SK-N-SH treated with all-trans-retinoic acid at 6 μM for 48 hours (cell line): ENCODE measurements around the gene PADI2.

Experiments used
- BACH2 ChIP-seq: fragments of 250-450 bp; sonication (Bioruptor Pico); IDR thresholded peaks from 2 replicates; pipeline ENCODE4 v1.9.0; 2021; ENCODE audit warnings: mild to moderate bottlenecking, borderline replicate concordance
- CSDC2 ChIP-seq: fragments of 250-450 bp; sonication (Bioruptor Pico); IDR thresholded peaks from 2 replicates; pipeline ENCODE4 v1.5.0; 2020; ENCODE audit warnings: mild to moderate bottlenecking, moderate library complexity
- ESRRG ChIP-seq: fragments of 250-450 bp; sonication (Bioruptor Pico); IDR thresholded peaks from 2 replicates; pipeline ENCODE4 v1.6.1; 2021; ENCODE audit warnings: mild to moderate bottlenecking
- GLIS3 ChIP-seq: fragments of 250-450 bp; sonication (Bioruptor Pico); IDR thresholded peaks from 2 replicates; pipeline ENCODE4 v1.5.0; 2020; ENCODE audit warnings: mild to moderate bottlenecking, moderate library complexity
- OSR1 ChIP-seq: fragments of 250-450 bp; sonication (Bioruptor Pico); IDR thresholded peaks from 2 replicates; pipeline ENCODE4 v1.8.0; 2022; ENCODE audit warnings: moderate library complexity, mild to moderate bottlenecking, inconsistent platforms
- RARB ChIP-seq: fragments of 250-450 bp; sonication (Bioruptor Pico); IDR thresholded peaks from 2 replicates; pipeline ENCODE4 v1.8.0; 2021; ENCODE audit warnings: mild to moderate bottlenecking, moderate library complexity
- SNAI2 ChIP-seq: fragments of 250-450 bp; sonication (Bioruptor Pico); IDR thresholded peaks from 2 replicates; pipeline ENCODE4 v1.5.0; 2020; ENCODE audit warnings: mild to moderate bottlenecking, moderate library complexity
- ZFP3 ChIP-seq: fragments of 250-450 bp; sonication (Bioruptor Pico); IDR thresholded peaks from 2 replicates; pipeline ENCODE4 v1.5.0; 2020; ENCODE audit warnings: mild to moderate bottlenecking, moderate library complexity
- ZNF565 ChIP-seq: fragments of 450-650 bp; formaldehyde crosslinking; conservative IDR thresholded peaks from 2 replicates; pipeline ENCODE4 v1.5.0; 2020; ENCODE audit warnings: low read depth, mild to moderate bottlenecking, moderate library complexity
- ZNF70 ChIP-seq: fragments of 450-650 bp; formaldehyde crosslinking; IDR thresholded peaks from 2 replicates; pipeline ENCODE4 v1.5.0; 2020; ENCODE audit warnings: mild to moderate bottlenecking, moderate library complexity
- TF ChIP-seq, protein P1 (sequence below): fragments of 250-450 bp; sonication (Bioruptor Pico); IDR thresholded peaks from 2 replicates; pipeline ENCODE4 v1.5.1; 2020; ENCODE audit warnings: low read depth, mild to moderate bottlenecking, moderate library complexity
- TF ChIP-seq, protein P2 (sequence below): fragments of 250-450 bp; sonication (Bioruptor Pico); IDR thresholded peaks from 2 replicates; pipeline ENCODE4 v1.8.0; 2020; ENCODE audit warnings: mild to moderate bottlenecking, moderate library complexity, borderline replicate concordance

DNA sequence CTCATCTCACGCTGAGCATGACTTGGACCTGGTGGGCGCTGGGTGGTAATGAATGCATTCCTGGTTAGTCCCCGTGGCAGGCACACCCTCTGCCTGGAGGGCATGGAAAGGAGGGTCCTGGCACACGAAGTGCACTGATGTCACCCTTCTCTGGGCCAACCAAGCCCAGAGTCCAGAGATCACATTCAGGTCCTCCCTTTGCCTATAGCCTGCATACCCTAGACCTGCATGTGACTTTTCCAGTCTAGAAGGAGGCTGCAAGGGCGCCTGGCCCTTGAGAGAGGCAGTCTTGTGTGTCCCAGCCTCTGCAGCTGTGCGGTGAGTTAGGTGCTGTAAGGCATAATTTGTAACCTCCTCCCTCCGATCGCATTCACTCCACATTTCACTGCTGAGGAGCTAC lies 22.1 kb downstream of the PADI2 start:
- TF ChIP-seq CSDC2 (CRISPR knock-in tag) (no peak), ZFP3 (CRISPR knock-in tag) (no peak), ZNF565 (CRISPR knock-in tag) (no peak), RARB (CRISPR knock-in tag) (no peak), ZNF70 (CRISPR knock-in tag) (no peak), OSR1 (CRISPR knock-in tag) (no peak), ESRRG (no peak), BACH2 (CRISPR knock-in tag) (no peak), GLIS3 (CRISPR knock-in tag) (no peak), SNAI2 (CRISPR knock-in tag) (no peak)
- TF ChIP-seq, protein P1, sequence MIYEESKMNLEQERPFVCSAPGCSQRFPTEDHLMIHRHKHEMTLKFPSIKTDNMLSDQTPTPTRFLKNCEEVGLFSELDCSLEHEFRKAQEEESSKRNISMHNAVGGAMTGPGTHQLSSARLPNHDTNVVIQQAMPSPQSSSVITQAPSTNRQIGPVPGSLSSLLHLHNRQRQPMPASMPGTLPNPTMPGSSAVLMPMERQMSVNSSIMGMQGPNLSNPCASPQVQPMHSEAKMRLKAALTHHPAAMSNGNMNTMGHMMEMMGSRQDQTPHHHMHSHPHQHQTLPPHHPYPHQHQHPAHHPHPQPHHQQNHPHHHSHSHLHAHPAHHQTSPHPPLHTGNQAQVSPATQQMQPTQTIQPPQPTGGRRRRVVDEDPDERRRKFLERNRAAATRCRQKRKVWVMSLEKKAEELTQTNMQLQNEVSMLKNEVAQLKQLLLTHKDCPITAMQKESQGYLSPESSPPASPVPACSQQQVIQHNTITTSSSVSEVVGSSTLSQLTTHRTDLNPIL (CRISPR knock-in tag): no peak
- TF ChIP-seq, protein P2, sequence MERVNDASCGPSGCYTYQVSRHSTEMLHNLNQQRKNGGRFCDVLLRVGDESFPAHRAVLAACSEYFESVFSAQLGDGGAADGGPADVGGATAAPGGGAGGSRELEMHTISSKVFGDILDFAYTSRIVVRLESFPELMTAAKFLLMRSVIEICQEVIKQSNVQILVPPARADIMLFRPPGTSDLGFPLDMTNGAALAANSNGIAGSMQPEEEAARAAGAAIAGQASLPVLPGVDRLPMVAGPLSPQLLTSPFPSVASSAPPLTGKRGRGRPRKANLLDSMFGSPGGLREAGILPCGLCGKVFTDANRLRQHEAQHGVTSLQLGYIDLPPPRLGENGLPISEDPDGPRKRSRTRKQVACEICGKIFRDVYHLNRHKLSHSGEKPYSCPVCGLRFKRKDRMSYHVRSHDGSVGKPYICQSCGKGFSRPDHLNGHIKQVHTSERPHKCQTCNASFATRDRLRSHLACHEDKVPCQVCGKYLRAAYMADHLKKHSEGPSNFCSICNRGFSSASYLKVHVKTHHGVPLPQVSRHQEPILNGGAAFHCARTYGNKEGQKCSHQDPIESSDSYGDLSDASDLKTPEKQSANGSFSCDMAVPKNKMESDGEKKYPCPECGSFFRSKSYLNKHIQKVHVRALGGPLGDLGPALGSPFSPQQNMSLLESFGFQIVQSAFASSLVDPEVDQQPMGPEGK (CRISPR knock-in tag): no peak
